HG03469 (cell line): ENCODE data around the gene GPC6.

Experiments used
- ATAC-seq: cut with Tn5 transposase; IDR thresholded peaks from one replicate; pipeline ENCODE4 v1.9.1; 2021; ENCODE audit warnings: mild to moderate bottlenecking, moderate library complexity, moderate number of reproducible peaks; ENCODE audit not compliant: unreplicated experiment

Gene GPC6

GRCh38 chr13:93552596-93552995, 326.0 kb downstream of the GPC6 start:
- no peak for ATAC-seq

DNA sequence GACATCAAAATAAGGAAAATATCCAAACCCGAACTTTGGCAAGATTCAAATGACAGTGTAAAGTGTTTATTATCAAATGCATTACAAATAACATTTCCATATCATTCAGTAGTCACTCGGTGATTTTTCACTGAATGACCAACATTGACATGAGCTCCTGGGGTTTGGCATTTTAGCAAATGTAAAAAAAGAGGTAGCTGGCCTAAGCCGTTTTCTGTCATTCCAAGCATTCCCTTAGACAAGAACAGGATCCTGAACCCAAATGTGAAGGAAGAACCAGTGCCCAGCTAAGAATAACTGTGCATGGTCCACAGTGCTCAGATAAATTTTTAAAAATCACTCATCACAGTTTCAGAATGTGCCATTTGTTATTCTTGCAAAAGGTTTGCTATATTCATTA, 327.9 kb downstream of the GPC6 start:
- ATAC-seq, result no peak

GRCh38 chr13:93558637-93559036, 332.0 kb downstream of the GPC6 start:
- no peak for ATAC-seq

DNA sequence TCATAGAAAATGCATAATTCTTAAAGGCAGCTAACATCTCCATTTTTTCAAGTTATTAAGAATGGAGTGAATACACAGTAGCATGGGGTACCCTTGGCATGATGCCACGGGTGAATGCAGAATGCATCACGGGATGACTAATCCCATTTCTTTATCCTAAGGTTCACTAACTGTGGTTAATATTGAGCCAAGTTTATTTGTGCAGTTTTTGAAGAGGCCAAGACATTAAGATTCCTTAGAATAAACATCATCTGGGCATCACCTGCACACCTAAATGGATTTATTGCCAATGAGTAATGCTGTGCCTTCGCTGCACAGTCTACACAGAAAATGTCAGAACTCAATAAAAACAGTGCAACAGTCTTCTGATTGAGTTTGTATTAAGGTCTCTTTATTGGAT, 333.1 kb downstream of the GPC6 start:
- ATAC-seq, result no peak

- ATAC-seq, result no peak
These were observed 335.1 kb downstream of the GPC6 start for GRCh38 chr13:93561576-93562225.

DNA sequence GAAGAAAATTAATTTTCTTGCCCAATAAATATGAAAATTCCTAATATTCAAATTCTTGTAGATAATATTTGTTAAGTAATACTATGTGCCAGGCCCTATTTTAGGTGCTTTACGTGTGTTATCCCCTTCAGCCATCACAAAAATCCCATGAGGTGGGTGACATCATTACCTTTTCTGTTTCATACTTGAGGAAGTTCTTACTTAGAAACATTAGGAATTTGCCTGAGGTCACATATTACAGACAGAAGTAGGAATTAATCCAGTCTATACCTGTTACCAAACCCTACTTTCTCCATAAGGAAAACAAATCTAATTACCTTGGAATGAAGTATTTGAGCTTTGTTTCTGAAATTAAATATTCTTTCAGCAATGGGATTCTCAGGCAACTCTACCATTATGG, 336.1 kb downstream of the GPC6 start:
- no peak for ATAC-seq

GRCh38 chr13:93577105-93577504, 350.5 kb downstream of the GPC6 start:
- no peak for ATAC-seq

- no peak for ATAC-seq
These were observed 363.2 kb downstream of the GPC6 start for GRCh38 chr13:93589788-93590187.

- ATAC-seq, result no peak
These were observed 376.4 kb downstream of the GPC6 start for GRCh38 chr13:93603043-93603442.

DNA sequence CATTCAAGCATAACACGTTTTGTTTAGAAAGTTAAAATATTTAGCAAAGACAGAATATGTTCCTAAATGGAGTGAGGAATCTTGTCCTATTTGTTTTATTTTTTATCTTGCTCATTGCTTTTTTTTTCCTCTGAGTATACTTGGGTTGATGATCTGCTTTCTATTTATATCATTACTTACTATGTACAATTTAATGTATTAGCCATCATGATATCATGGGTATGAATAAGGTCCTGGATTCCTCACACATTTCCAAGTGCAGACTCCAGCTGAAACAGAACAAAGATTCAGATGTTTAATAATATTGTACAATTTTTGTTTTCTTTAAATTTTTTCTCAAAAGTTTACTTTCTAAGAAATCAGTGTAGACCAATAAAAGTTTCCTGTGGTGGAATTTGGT, 388.2 kb downstream of the GPC6 start:
- ATAC-seq, result no peak

DNA sequence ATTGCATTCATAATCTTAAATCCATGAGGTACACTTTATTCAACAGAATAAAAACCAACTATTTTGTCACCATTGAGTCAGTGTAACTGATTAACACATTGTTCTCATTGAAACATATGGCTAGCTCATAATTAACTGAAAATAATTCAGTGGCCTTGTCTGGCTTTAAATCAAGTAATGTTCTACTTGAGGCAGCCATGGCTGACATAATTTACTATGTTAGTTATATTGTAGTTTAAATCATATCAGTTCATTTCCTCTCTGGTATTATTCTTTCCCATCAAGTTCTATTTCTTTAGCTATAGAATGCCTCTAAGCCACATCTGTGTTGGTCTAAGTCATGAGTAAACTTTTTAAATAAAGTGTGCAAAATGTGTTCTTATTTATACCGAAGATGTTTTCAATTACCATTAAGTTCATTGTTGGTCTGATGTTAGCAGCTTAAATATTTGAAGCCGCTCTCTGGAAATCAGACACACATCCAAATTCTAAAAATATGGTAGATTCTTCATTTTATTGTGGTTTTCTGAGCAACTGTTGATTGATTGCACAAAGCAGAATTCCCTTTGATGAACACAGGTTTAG, 393.7 kb downstream of the GPC6 start:
- no peak for ATAC-seq

DNA sequence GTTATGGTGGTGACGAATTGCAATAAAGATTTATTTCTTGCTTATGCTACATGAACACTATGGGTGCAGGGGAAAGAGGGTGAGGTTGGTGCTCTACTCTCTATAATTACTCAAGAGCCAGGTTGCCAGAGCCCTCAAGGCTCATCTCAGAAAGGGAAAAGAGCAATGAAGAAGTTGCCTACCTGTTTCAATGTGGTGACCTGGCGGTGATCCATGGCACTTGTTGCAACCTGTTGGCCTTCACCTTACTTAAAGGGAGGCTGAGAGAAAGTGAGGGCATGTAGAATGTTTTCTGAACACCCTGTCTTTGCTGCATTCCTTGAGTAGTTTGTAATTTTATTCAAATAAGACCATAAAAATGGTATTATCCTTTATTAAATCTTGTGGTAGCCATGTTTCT, 394.4 kb downstream of the GPC6 start:
- no peak for ATAC-seq

- ATAC-seq, result no peak
These were observed 395.4 kb downstream of the GPC6 start for GRCh38 chr13:93621966-93622365.

DNA sequence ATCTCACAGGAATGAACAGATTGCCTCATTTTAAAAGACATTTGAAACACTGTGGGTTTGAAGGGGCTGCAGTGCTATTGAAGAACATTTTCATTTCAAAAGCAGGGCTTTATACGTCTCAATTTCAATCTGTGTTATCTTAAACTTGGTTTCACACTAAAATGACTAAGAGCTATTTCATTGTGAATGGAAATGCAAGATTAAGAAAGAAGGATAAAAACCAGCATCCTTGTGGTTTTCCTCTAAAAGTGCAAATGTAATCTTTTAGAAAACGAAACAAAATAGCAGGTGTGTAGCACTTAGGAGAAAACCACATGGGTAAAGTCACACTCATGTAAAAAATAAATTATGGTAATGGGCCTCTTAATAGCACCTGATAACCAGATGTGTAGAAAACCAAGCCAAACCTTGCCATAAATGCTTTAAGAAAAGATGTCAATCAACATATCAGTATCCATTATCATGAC, 397.7 kb downstream of the GPC6 start:
- ATAC-seq, result no peak

DNA sequence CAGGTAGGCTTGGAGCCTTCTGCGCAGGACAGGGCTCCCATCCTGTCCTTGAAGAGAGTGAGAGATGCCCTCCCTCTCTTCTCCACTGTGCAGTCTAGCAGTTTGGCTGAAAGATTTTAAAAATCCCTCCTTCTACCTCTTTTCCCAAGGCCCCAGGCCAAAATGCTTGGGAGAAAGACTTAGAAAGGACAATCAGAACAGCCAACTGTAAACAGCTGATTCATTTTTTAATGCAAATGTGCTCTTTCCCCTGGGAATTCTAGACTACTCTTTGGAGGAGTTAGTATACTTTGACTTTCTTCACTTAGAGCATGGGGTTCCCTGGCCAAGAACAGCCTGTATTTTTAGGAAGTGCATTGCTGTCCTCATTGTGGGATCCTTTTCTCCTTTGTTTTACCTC, 398.9 kb downstream of the GPC6 start:
- no peak for ATAC-seq

DNA sequence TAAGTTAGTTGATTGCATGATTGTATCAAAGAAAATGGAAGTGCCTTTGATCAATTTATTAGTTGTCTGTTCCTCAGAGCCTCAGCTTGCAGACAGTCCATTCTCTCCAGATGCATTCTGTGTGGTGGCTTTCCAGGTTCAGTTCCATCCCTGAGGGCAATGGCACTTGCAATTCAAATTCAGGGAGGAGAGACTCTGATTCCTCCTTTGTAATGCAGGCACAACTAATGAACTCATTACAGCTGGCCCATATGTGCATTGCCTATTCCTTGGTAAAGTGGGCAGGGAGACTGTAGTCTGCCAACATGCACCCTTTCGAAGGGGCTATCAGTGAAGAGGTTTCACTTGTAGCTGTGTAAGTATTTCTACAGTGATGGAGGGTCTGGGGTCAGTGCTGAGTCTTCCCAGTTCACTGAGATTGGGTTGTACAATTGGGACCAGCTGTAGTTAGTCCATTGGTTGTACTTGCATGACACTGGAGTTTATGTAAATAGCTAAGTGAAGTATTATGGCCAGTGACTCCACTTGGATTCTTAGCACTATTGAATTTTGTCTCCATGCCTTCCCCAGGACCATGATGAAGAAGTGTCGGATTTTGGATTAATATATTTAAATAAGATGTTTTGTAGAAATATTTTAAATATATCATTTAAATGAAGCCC, 401.7 kb downstream of the GPC6 start:
- ATAC-seq, result no peak

DNA sequence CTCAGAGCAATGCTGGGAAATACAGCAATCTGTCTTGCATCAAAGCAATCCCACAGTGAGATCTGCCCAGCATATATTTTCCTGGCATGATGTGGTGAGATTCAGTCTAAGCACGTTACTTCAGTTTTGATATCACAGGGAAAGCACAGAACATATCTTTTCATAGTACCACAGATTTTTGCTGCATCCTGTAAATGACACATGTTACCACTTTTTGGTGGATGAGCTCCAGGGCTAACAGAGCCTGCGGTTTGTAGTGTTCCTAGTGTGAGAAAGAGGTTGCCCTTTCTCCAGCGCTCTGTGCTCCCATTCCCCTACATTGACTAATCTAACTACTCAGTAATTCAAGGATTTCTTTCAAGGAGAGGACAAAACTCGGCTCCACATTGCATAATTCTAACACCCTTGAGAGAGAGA, 409.0 kb downstream of the GPC6 start:
- no peak for ATAC-seq

GRCh38 chr13:93637852-93638251, 411.2 kb downstream of the GPC6 start:
- no peak for ATAC-seq

DNA sequence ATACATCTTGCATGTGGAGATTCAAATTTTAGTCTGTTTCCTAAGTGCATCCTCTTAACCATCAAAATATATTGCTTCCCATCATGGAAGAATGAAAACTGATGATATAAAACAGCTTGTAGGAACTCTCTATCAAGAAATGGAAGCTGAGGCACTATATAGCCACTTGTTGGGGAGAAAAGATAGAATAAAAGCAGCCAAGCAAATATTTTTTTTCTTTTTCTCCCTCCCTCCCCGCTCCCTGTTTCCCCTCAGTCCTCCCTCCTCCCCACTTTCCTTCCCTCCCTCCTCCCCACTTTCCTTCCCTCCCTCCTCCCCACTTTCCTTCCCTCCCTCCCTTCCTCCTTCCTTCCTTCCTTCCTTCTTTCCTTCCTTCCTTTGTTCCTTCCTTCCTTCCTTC, 413.8 kb downstream of the GPC6 start:
- ATAC-seq, result no peak

DNA sequence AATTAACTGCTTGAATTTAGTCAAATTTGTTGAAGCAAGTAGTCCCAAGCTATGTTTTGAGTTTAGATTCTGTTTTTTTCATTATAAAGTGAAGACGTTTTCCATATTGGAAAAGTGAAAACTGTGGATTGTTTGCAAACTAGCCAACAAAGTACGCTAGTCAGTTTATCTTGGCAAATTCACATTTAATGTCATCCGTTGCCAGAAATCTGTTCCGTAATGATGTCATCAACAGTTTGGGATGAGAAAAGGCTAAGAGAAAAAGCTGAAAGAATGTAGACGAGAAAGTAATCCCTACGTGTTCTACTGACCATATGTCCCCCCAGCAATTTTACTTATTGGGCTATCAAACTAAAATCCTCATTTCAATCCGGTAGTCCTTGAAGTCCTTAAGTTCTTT, 419.6 kb downstream of the GPC6 start:
- ATAC-seq, result no peak

- ATAC-seq, result no peak
These were observed 422.9 kb downstream of the GPC6 start for GRCh38 chr13:93649496-93649895.

- ATAC-seq, result no peak
These were observed 427.2 kb downstream of the GPC6 start for GRCh38 chr13:93653776-93654175.
